B cell (primary cell): ENCODE measurements around the gene FOXP4. TPM values are rescaled to one million over a fixed set of nuclear protein-coding genes. Genes with fewer than 3 reads are reported as not detected.

Experiments used
- ATAC-seq: fragments of 200-7000 bp; cut with Tn5 transposase; one replicate; pipeline ENCODE4 v1.10.0; 2021; ENCODE audit warnings: low read depth, mild to moderate bottlenecking, moderate number of reproducible peaks, moderate library complexity
- CTCF ChIA-PET: fragments of 350-600 bp; sonication (Branson Sonifier 250); formaldehyde crosslinking; loops from one replicate; lab custom pipeline; 2021; ENCODE audit warnings: antibody characterized with exemption, inconsistent platforms; lab: Charles Lee
- POLR2A ChIA-PET: fragments of 350-600 bp; sonication (Branson Sonifier 250); formaldehyde crosslinking; loops from one replicate; lab custom pipeline; 2021; ENCODE audit warnings: antibody characterized with exemption; lab: Charles Lee
- DNase-seq: peaks from one replicate; pipeline ENCODE4 v3.0.0; 2013
- H2AFZ ChIP-seq: 2 replicates; pipeline ENCODE4 v1.6.1; 2012; ENCODE audit warnings: mild to moderate bottlenecking, low read depth, low read length; ENCODE audit not compliant: insufficient read depth, poor library complexity, severe bottlenecking
- H3K27ac ChIP-seq, 2 donors: 1 replicate in 1 of 2; 2 replicates in 1 of 2; pipeline ENCODE4 v1.5.1; 2012 to 2013; ENCODE audit warnings: low read length in 2 of 2, mild to moderate bottlenecking in 2 of 2, moderate library complexity in 1 of 2
- H3K27me3 ChIP-seq, 4 experiments: fragments of 200-600 bp in 1 of 4; sonication (generic) in 1 of 4; replicated peaks in 1 of 4; 1 replicate in 2 of 4; 2 replicates in 2 of 4; pipeline versions ENCODE4 v1.6.1 to v1.7.0; 2013 to 2016; ENCODE audit warnings: low read length in 3 of 4, mild to moderate bottlenecking in 2 of 4, mixed read lengths in 1 of 4, moderate library complexity in 1 of 4; ENCODE audit not compliant: insufficient read depth in 4 of 4, control insufficient read depth in 3 of 4; ENCODE audit errors: control extremely low read depth in 1 of 4
- H3K36me3 ChIP-seq, 2 experiments: replicated peaks in 1 of 2; 1 replicate in 1 of 2; 2 replicates in 1 of 2; pipeline versions ENCODE4 v1.6.1 to v1.7.1; 2013; ENCODE audit warnings: low read length in 1 of 2; ENCODE audit not compliant: insufficient read depth in 2 of 2, control insufficient read depth in 1 of 2; ENCODE audit errors: control extremely low read depth in 1 of 2, extremely low read depth in 1 of 2
- H3K4me1 ChIP-seq, 2 donors: fragments of 200-600 bp in 1 of 2; sonication (generic) in 1 of 2; 1 replicate in 1 of 2; 2 replicates in 1 of 2; pipeline versions ENCODE4 v1.5.1 to v1.6.1; 2013 to 2017; ENCODE audit warnings: low read length in 2 of 2; ENCODE audit not compliant: control insufficient read depth in 2 of 2, insufficient read depth in 2 of 2
- H3K4me2 ChIP-seq: replicated peaks from 2 replicates; pipeline ENCODE3; 2012; ENCODE audit warnings: mild to moderate bottlenecking, low read depth, low read length; ENCODE audit not compliant: poor library complexity, severe bottlenecking
- H3K4me3 ChIP-seq, 5 experiments: fragments of 200-600 bp in 1 of 5; sonication (generic) in 1 of 5; 1 replicate in 3 of 5; 2 replicates in 2 of 5; pipeline versions ENCODE4 v1.5.1 to v1.7.0; 2011 to 2016; ENCODE audit warnings: low read length in 4 of 5, mild to moderate bottlenecking in 4 of 5, low read depth in 2 of 5, control low read depth in 1 of 5, moderate library complexity in 1 of 5; ENCODE audit not compliant: insufficient read depth in 1 of 5; ENCODE audit errors: control extremely low read depth in 1 of 5, extremely low read depth in 1 of 5
- H3K79me2 ChIP-seq: fragments of 200-600 bp; sonication (generic); one replicate; pipeline ENCODE4 v1.6.0; 2016; ENCODE audit warnings: low read length; ENCODE audit not compliant: control insufficient read depth, insufficient read depth
- H3K9ac ChIP-seq: fragments of 200-600 bp; sonication (generic); 2 replicates; pipeline ENCODE4 v1.6.1; 2017; ENCODE audit warnings: mild to moderate bottlenecking, low read length, moderate library complexity
- H3K9me3 ChIP-seq, 3 donors: one replicate each; pipeline versions ENCODE4 v1.6.1 to v1.7.1; 2013; ENCODE audit warnings: low read length in 2 of 3; ENCODE audit not compliant: control insufficient read depth in 2 of 3, insufficient read depth in 1 of 3; ENCODE audit errors: control extremely low read depth in 1 of 3
- H4K20me1 ChIP-seq: 2 replicates; pipeline ENCODE4 v1.6.0; 2012; ENCODE audit warnings: mild to moderate bottlenecking, low read length; ENCODE audit not compliant: insufficient read depth, control insufficient read depth, poor library complexity, severe bottlenecking
- H3K27ac Mint-ChIP-seq: one replicate; pipeline ENCODE4 v1.8.0; 2021; ENCODE audit warnings: mixed read lengths
- H3K27me3 Mint-ChIP-seq: one replicate; pipeline ENCODE4 v1.8.0; 2021; ENCODE audit warnings: mixed read lengths
- H3K4me1 Mint-ChIP-seq: one replicate; pipeline ENCODE4 v1.8.0; 2021; ENCODE audit warnings: mixed read lengths
- H3K4me3 Mint-ChIP-seq: one replicate; pipeline ENCODE4 v1.8.0; 2021; ENCODE audit warnings: mixed read lengths
- H3K9me3 Mint-ChIP-seq: one replicate; pipeline ENCODE4 v1.8.0; 2022; ENCODE audit warnings: mixed read lengths; ENCODE audit not compliant: insufficient read depth
- CTCF ChIP-seq: fragments of 200-600 bp; IDR thresholded peaks from one replicate; pipeline ENCODE4 v1.8.0; 2022; ENCODE audit warnings: antibody characterized with exemption, mild to moderate bottlenecking
- EZH2 ChIP-seq: IDR thresholded peaks from 2 replicates; pipeline ENCODE4 v1.6.1; 2012; ENCODE audit warnings: borderline replicate concordance, low read depth, mild to moderate bottlenecking, moderate library complexity, low read length; ENCODE audit not compliant: insufficient read depth, poor library complexity, severe bottlenecking
- WGBS: methylation state at CpG from one replicate; pipeline ENCODE4 v1.1.5; 2013; ENCODE audit warnings: missing lambda C conversion rate; ENCODE audit not compliant: insufficient coverage; 5-methylcytosine and 5-hydroxymethylcytosine counted together
- intact Hi-C: fragments of 100-400 bp; cut with micrococcal nuclease; formaldehyde crosslinking; loops from one replicate; pipeline ENCODE4 v1.10.0; 2022
- polyA plus RNA-seq: library from polyadenylated mRNA; depleted of rRNA; stranded (reverse); fragments of >200 nt; gene quantifications from 2 replicates; pipeline ENCODE4 v1.2.3, GENCODE V29; 2012
- total RNA-seq, 2 donors: library from RNA; stranded (reverse); fragments of 120-200 nt in 1 of 2; gene quantifications; 1 replicate in 1 of 2; 2 replicates in 1 of 2; pipeline versions ENCODE4 v1.2.3 to v1.2.4, GENCODE V29; 2013 to 2022

FOXP4 gene
- total and polyA plus RNA-seq, 2 donors (not counting 1 experiment from before 2014, with no cell fraction given): 17.0 to 38.7 TPM

- POLR2A ChIA-PET: no interaction called here
- peaks cover 13% of the 10 kb centered on the region for H3K4me1 Mint-ChIP-seq
- 31% methylated on average over 4 of the region's 4 CpGs for WGBS
- peaks cover 0 to 46% (median 19%) of the 10 kb centered on the region in 4 experiments for H3K27me3 ChIP-seq
- CTCF ChIA-PET: interaction anchor here (0.6 to 1.6 kb wide), 2 partner anchors 32 to 209 kb away, joined by 3 read pairs; no protein-coding TSS in a partner anchor
- ATAC-seq (no peak), DNase-seq (no peak)
- H3K4me3 Mint-ChIP-seq: no peak overlapping the region
- H3K79me2 ChIP-seq: no peaks in the 10 kb centered on the region
- no peaks in the 10 kb centered on the region for H3K36me3 ChIP-seq
- no peak overlapping the region for H3K4me2 ChIP-seq
- peaks cover 17 to 21% of the 10 kb centered on the region in 2 donors for H3K4me1 ChIP-seq
- intact Hi-C loops: no loop called here
- no peak overlapping the region for H3K9ac ChIP-seq
- peaks cover 55% of the 10 kb centered on the region for H3K27me3 Mint-ChIP-seq
- no peak overlapping the region for H3K4me3 ChIP-seq
- H3K27ac ChIP-seq: no peak overlapping the region
- peaks cover 0 to 14% (median 0%) of the 10 kb centered on the region in 3 donors for H3K9me3 ChIP-seq
- no peak overlapping the region for H3K27ac Mint-ChIP-seq
- TF ChIP-seq EZH2 (no peak), CTCF (no peak)
- H4K20me1 ChIP-seq: no peaks in the 10 kb centered on the region
- no peak overlapping the region for H2AFZ ChIP-seq
- no peaks in the 10 kb centered on the region for H3K9me3 Mint-ChIP-seq
Measured at GRCh38 chr6:41634657-41635056, 88.5 kb downstream of the FOXP4 start.

- peaks cover 0 to 50% (median 19%) of the 10 kb centered on the region in 4 experiments for H3K27me3 ChIP-seq
- no peak overlapping the region for H3K4me3 Mint-ChIP-seq
- POLR2A ChIA-PET: no interaction called here
Measured at GRCh38 chr6:41635365-41635764, 89.2 kb downstream of the FOXP4 start.

More at GRCh38 chr6:41635365-41635764, 89.2 kb downstream of the FOXP4 start:
- CTCF ChIA-PET: interaction anchor here (1.6 kb wide), 1 partner anchor 210 kb away, joined by 3 read pairs; no protein-coding TSS in a partner anchor
- TF ChIP-seq CTCF (no peak), EZH2 (no peak)
- H4K20me1 ChIP-seq: no peaks in the 10 kb centered on the region
- peaks cover 61% of the 10 kb centered on the region for H3K27me3 Mint-ChIP-seq
- no peaks in the 10 kb centered on the region for H3K9me3 Mint-ChIP-seq
- no peak overlapping the region for H3K27ac Mint-ChIP-seq
- no peak for DNase-seq
- H3K4me1 ChIP-seq: peaks cover 17 to 21% of the 10 kb centered on the region in 2 donors
- no peak overlapping the region for H3K27ac ChIP-seq
- intact Hi-C loops: no loop called here
- H2AFZ ChIP-seq: no peak overlapping the region
- no peak overlapping the region for H3K9ac ChIP-seq
- no peaks in the 10 kb centered on the region for H3K36me3 ChIP-seq
- H3K4me3 ChIP-seq: no peak overlapping the region
- H3K79me2 ChIP-seq: no peaks in the 10 kb centered on the region
- peaks cover 15% of the 10 kb centered on the region for H3K4me1 Mint-ChIP-seq
- no peak for ATAC-seq
- WGBS: 78% methylated on average over 5 of the region's 6 CpGs
- no peak overlapping the region for H3K4me2 ChIP-seq
- peaks cover 0 to 14% (median 0%) of the 10 kb centered on the region in 3 donors for H3K9me3 ChIP-seq
